Osteocyte (in vitro differentiated cells): ENCODE measurements around the gene PRAC2. TPM values are rescaled to one million over a fixed set of nuclear protein-coding genes. Genes with fewer than 3 reads are reported as not detected.

ENCODE experiments used
- DNase-seq: peaks from one replicate; pipeline ENCODE4 v3.0.0; 2021; ENCODE audit warnings: mixed read lengths; ENCODE audit not compliant: unreplicated experiment; ENCODE audit errors: extremely low spot score
- H3K27ac Mint-ChIP-seq: one replicate; pipeline ENCODE4 v1.8.0; 2021; ENCODE audit warnings: mild to moderate bottlenecking, mixed read lengths; ENCODE audit not compliant: unreplicated experiment
- H3K27me3 Mint-ChIP-seq: one replicate; pipeline ENCODE4 v1.8.0; 2021; ENCODE audit warnings: mixed read lengths; ENCODE audit not compliant: unreplicated experiment
- H3K36me3 Mint-ChIP-seq: one replicate; pipeline ENCODE4 v1.8.0; 2021; ENCODE audit warnings: mixed read lengths; ENCODE audit not compliant: unreplicated experiment
- H3K4me1 Mint-ChIP-seq: one replicate; pipeline ENCODE4 v1.8.0; 2021; ENCODE audit warnings: mixed read lengths; ENCODE audit not compliant: unreplicated experiment
- H3K4me3 Mint-ChIP-seq: one replicate; pipeline ENCODE4 v1.8.0; 2021; ENCODE audit warnings: mild to moderate bottlenecking, moderate library complexity, mixed read lengths; ENCODE audit not compliant: unreplicated experiment
- H3K9me3 Mint-ChIP-seq: one replicate; pipeline ENCODE4 v1.8.0; 2021; ENCODE audit warnings: mixed read lengths; ENCODE audit not compliant: unreplicated experiment
- total RNA-seq: library from RNA; stranded (reverse); gene quantifications from 2 replicates; pipeline ENCODE4 v1.2.1, GENCODE V29; 2021
- TF ChIP-seq, protein P1 (sequence below): fragments of 200-600 bp; sonication (generic); IDR thresholded peaks from 2 replicates; pipeline ENCODE4 v1.5.0; 2021; ENCODE audit warnings: antibody characterized with exemption, mild to moderate bottlenecking, moderate library complexity

The PRAC2 gene
- total RNA-seq, 1 donor from 2014 or later = not detected

DNA sequence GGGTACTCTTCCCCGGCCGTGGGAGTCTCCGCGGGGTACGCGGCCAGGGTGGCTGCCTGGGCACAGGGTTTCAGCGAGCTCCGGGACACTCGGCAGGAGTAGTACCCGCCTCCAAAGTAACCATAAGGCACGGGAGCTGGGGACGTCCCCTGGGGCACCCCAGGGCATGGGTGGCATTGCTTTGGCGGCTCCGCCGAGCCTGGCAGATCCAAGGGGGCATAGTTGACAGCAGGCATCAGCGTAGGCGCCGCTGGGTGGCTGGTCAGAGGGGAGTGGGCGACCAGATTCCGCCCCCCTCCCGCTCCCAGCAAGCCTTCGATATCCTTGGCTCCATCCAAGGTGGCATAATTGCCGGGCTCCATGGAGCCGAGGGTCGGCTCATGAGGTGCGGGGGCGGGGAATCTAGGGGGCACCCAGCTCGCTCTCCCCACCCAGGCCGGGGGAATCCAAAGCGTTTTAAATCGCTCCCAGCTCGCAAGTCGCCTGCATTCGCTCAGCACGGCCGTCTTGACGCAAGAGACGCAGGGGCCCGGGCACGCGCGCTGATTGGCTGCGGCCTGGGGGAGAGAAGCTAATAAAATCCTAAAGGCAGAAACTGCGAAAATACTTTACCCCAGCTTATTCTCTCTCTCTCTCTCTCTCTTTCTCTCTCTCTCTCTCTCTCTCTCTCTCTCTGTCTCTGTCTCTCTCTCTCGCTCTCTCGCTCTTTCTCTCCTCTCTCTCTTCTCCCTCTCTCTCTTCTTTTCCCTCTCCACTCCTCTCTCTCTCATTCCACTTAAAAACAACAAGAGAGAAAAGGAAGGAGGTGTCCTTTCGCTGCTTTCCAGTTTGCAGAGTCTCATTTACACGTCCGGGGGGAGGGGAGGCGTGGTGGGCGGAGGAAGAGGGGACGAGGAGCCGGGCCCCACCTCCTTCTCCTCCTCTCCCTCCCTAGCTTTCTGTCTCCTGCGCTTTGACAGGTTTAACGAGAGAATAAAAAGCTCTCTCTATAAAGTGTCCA lies 5.5 kb downstream of the PRAC2 start, which contains the start of gene HOXB13:
HOXB13 (minus strand) TSS at position 519 of the 1,000 bp plus-strand sequence; CDS start at position 362, 157 bp downstream.
- no peak for DNase-seq

DNA sequence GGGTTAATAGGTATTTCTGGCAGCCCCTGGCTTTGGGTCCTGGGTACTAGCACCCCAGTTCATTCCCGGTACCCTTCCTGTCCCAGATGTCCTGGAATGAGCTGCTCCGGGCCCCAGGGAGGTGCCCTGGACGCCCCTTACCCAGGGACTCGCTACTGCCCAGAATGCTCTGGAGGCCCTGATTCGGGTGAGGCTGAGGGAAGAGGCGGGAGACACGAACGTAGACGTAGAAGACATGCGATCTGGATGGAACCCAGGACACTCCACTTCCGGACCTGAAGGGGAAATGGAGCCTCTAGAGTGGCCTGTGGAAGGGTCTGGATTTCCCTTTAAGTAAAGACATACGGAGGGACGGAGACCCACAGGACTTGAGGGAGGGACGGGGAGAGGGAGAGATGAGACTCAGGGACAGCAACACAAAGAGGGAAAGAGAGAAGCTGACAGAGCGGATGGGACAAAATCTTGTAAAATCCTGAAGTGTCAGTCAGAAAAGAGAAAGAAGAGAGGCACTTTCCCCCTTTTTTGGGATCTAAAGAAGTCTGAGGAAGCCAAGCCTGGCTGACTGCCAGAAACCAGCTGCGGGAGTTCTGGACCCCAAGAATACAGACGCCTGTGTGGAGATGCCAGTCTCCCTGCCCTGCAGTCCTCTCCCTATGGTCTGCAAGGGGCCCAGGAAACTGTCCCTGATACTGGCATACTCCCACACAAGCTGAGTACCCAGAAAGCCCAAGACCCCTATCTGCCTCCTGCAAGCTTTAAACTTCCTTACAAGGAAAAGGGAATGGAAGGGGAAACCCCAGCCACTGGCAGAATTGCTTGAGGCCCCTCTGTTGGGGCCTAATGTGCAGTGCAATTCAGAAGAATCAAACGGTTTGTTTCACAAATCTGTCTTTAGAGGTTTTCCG lies 6.6 kb downstream of the PRAC2 start:
- Mint-ChIP-seq H3K4me3 (peak overlapping the region; percentile 54), H3K9me3 (no peaks in the 10 kb centered on the region), H3K27ac (no peak overlapping the region), H3K27me3 (peaks cover 95% of the 10 kb centered on the region), H3K4me1 (peaks cover 20% of the 10 kb centered on the region), H3K36me3 (peaks cover 3% of the 10 kb centered on the region)
- DNase-seq = no peak
- TF ChIP-seq, protein P1, sequence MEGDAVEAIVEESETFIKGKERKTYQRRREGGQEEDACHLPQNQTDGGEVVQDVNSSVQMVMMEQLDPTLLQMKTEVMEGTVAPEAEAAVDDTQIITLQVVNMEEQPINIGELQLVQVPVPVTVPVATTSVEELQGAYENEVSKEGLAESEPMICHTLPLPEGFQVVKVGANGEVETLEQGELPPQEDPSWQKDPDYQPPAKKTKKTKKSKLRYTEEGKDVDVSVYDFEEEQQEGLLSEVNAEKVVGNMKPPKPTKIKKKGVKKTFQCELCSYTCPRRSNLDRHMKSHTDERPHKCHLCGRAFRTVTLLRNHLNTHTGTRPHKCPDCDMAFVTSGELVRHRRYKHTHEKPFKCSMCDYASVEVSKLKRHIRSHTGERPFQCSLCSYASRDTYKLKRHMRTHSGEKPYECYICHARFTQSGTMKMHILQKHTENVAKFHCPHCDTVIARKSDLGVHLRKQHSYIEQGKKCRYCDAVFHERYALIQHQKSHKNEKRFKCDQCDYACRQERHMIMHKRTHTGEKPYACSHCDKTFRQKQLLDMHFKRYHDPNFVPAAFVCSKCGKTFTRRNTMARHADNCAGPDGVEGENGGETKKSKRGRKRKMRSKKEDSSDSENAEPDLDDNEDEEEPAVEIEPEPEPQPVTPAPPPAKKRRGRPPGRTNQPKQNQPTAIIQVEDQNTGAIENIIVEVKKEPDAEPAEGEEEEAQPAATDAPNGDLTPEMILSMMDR = no peak

More for the DNA sequence above, 5.5 kb downstream of the PRAC2 start, which contains the start of gene HOXB13:
- TF ChIP-seq, protein P1 = no peak
- no peaks in the 10 kb centered on the region for H3K9me3 Mint-ChIP-seq
- H3K4me1 Mint-ChIP-seq = peaks cover 26% of the 10 kb centered on the region
- peaks cover 95% of the 10 kb centered on the region for H3K27me3 Mint-ChIP-seq
- H3K36me3 Mint-ChIP-seq = peaks cover 2% of the 10 kb centered on the region
- H3K27ac Mint-ChIP-seq = no peak within 1 kb of the TSS
- H3K4me3 Mint-ChIP-seq = peak within 1 kb of the TSS; percentile 54

DNA sequence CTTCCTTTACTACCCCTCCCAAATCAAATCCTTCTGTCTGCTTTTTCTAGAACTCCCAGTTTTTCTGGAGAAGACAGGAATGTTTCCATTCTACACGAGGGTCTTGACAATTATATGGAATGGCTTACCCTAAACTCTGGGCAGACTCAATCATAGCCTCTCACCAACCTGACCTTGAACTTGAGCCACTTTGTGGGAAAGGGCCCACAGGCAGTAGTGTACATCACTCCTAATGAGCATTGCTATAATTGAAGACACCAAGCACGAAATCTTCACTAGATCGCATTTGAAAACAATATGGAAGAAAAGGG lies 7.2 kb downstream of the PRAC2 start:
- H3K27me3 Mint-ChIP-seq = peaks cover 96% of the 10 kb centered on the region
- no peak overlapping the region for H3K4me3 Mint-ChIP-seq
- peaks cover 20% of the 10 kb centered on the region for H3K4me1 Mint-ChIP-seq

DNA sequence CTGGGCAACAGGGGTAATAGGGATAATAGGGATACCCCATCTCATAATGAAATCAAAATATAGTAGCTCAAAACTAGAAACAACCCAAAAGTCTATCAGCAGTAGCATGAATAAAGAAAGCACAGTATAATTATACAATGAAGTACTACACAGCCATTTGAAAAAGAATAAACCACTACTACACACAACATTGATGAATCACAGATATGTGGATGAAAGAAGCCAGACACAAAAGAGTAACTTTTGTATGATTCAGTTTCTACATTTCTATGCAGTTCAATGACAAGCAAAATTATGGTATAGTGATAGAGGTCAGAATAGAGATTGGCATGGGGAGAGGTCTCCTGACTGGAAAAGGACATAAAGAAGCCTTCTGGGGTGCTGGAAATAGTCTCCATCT lies 8.4 kb downstream of the PRAC2 start:
- TF ChIP-seq, protein P1 = no peak
- no peak overlapping the region for H3K4me3 Mint-ChIP-seq
- peaks cover 96% of the 10 kb centered on the region for H3K27me3 Mint-ChIP-seq
- H3K27ac Mint-ChIP-seq = no peak overlapping the region
- H3K36me3 Mint-ChIP-seq = peaks cover 3% of the 10 kb centered on the region
- no peaks in the 10 kb centered on the region for H3K9me3 Mint-ChIP-seq
- DNase-seq = no peak
- peaks cover 20% of the 10 kb centered on the region for H3K4me1 Mint-ChIP-seq

More for the DNA sequence above, 7.2 kb downstream of the PRAC2 start:
- Mint-ChIP-seq H3K9me3 (no peaks in the 10 kb centered on the region), H3K36me3 (peaks cover 3% of the 10 kb centered on the region), H3K27ac (no peak overlapping the region)
- TF ChIP-seq, protein P1 = no peak
- DNase-seq = no peak
